ES-I3 (cell line): ENCODE results near the gene ZNF148.

Source experiments
- H3K36me3 ChIP-seq: 2 replicates; pipeline ENCODE4 v1.6.1; 2013; ENCODE audit warnings: mild to moderate bottlenecking, low read length, control low read depth, moderate library complexity; ENCODE audit not compliant: insufficient read depth
- H3K4me1 ChIP-seq: 2 replicates; pipeline ENCODE4 v1.6.1; 2013; ENCODE audit warnings: mild to moderate bottlenecking, control low read depth, low read length; ENCODE audit not compliant: insufficient read depth
- H3K9ac ChIP-seq: 2 replicates; pipeline ENCODE4 v1.6.1; 2013; ENCODE audit warnings: low read depth, mild to moderate bottlenecking, low read length, moderate library complexity
- H3K9me3 ChIP-seq: 2 replicates; pipeline ENCODE4 v1.6.1; 2013; ENCODE audit warnings: mild to moderate bottlenecking, low read length, moderate library complexity; ENCODE audit not compliant: control insufficient read depth, insufficient read depth

Gene ZNF148

DNA sequence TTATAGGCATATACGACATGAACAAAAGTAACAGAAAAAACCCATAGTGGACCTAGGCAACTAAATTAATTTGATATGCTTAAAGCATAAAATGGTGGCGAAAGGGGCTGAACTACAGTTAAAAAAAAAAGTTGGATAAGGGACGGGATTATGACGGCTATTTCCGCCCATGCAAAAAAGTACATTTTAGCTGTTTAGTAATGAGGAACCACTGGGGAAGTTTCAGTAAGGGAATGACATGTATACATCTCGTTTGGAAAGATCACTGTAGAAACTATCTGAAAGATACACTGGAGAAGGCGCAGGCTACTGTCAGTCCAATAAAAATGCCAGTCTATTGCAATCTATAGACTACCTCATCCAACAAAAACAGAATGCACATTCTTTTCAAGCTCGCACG, 65.6 kb downstream of the ZNF148 start:
- H3K36me3 ChIP-seq, result no peaks in the 10 kb centered on the region
- H3K4me1 ChIP-seq, result no peaks in the 10 kb centered on the region
- no peaks in the 10 kb centered on the region for H3K9me3 ChIP-seq
- H3K9ac ChIP-seq, result no peak overlapping the region

DNA sequence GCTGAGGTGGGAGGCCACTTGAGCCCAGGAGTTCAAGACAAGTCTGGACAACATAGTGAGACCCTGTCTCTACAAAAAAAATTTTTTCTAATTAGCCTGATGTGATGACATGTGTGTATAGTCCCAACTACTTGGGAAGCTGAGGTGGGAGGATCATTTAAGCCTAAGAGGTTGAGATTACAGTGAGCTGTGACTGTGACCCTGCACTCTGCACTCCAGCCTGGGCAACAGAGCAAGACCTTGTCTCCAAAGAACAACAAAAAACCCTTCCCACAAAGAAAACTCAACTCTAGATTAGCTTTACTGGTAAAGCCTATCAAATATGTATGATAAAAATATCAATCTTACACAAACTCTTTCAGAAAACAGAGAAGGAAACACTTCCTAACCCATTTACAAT, 68.5 kb downstream of the ZNF148 start:
- H3K9me3 ChIP-seq, result no peaks in the 10 kb centered on the region

DNA sequence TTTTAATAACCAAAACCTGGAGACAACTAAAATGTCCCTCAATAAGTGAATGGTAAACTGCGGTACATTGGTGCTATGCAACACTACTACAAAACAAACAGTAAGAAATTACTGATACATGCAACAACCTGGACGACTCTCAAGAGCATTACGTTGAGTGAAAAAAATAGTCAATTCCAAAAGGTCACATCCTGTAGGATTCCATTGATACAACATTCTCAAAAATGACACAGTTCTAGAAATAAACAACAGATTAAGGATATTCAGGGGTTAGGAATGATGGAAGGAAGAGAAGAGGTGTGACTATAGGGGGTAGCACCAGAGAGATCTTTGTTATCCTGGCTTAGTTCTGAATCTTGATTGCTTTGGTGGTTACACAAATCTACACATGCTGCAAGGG, 72.2 kb downstream of the ZNF148 start:
- no peak overlapping the region for H3K9ac ChIP-seq
- no peaks in the 10 kb centered on the region for H3K9me3 ChIP-seq
- no peaks in the 10 kb centered on the region for H3K36me3 ChIP-seq
- no peaks in the 10 kb centered on the region for H3K4me1 ChIP-seq

More for the DNA sequence above, 68.5 kb downstream of the ZNF148 start:
- Histone ChIP-seq H3K36me3 (no peaks in the 10 kb centered on the region), H3K9ac (no peak overlapping the region), H3K4me1 (no peaks in the 10 kb centered on the region)

DNA sequence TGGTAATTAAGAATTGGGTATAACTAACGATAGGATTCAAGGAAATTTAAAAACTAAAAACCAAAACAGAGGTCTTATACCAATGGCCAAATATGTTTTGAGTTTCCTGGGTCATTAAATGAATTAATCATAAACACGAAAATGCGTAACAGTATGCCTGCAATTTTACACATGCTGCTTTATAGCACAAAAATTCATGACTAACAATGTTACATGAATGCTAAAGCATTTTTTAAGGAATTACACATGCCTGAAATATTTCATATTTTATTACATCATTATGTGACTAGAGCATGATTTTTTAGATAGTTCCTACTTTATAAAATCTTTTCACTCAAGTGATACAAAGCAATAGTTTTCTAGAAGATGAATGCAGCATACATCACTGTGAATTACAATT, 74.7 kb downstream of the ZNF148 start:
- Histone ChIP-seq H3K36me3 (no peaks in the 10 kb centered on the region), H3K4me1 (no peaks in the 10 kb centered on the region), H3K9ac (no peak overlapping the region)

DNA sequence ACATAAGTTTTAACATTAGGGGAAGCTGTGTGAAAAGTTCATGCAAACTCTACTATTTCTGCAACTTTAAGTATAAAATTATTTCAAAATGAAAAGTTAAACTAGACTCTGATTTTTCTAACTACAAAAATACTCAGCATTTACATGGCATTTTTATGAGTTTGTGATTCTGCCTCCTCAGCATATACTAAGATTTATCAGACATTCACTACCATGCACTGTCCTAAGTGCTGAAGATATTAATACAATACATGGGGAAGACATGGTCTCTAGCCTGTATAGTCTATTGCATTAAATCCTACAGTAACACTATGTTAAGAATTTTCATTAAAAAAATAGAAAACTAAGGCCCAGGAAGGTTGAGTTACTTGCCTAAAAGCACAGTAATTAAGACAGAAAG, 80.7 kb downstream of the ZNF148 start:
- H3K36me3 ChIP-seq, result no peaks in the 10 kb centered on the region
- no peak overlapping the region for H3K9ac ChIP-seq
- no peaks in the 10 kb centered on the region for H3K9me3 ChIP-seq
- H3K4me1 ChIP-seq, result no peaks in the 10 kb centered on the region

More for the DNA sequence above, 74.7 kb downstream of the ZNF148 start:
- no peaks in the 10 kb centered on the region for H3K9me3 ChIP-seq

DNA sequence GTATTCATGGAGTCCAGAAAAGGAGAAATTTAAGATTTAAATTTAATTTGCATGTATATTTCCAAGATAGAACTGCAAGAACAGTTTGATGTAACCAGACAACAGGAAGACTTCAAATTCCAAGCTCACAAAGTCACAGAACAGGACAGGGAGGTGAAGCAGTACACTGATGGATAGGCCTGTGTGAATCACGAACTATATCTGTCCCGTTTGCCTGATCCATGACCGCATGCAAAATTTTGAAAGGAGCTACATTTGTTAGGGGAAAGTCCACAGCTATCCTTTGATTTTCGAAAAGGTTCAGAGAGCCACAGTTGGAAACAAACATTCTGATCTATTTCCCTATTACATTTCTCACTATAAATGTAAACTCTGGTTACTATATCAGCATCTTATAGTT, 83.1 kb downstream of the ZNF148 start:
- H3K36me3 ChIP-seq, result no peaks in the 10 kb centered on the region
- H3K9me3 ChIP-seq, result no peaks in the 10 kb centered on the region

DNA sequence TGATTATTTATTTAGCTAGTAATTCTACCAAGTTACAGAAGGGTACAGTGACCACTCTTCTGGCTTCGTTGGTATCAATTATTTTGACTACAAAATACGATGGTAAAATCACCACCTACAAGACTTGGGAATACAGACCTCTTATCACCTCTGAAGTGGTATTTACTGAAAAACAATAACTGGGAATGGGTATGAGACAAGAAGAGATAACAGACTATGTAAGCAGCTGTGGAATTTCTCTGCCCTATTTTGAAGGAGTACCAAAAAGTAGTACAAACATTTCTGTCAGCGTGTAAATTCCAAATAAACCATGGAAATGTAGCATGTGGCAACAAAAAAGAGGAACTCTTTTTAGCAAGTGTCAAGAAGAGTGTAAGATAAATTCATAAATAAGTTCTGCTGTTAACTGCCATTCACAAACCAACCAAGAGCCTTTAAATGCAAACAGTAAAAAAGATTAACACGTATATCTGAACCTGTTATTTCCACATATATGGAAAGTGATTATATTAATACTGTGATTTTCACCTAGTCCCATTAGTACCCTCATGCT, 85.6 kb downstream of the ZNF148 start:
- Histone ChIP-seq H3K36me3 (no peaks in the 10 kb centered on the region), H3K9ac (no peak overlapping the region), H3K9me3 (no peaks in the 10 kb centered on the region), H3K4me1 (no peaks in the 10 kb centered on the region)

More for the DNA sequence above, 83.1 kb downstream of the ZNF148 start:
- Histone ChIP-seq H3K4me1 (no peaks in the 10 kb centered on the region), H3K9ac (no peak overlapping the region)

DNA sequence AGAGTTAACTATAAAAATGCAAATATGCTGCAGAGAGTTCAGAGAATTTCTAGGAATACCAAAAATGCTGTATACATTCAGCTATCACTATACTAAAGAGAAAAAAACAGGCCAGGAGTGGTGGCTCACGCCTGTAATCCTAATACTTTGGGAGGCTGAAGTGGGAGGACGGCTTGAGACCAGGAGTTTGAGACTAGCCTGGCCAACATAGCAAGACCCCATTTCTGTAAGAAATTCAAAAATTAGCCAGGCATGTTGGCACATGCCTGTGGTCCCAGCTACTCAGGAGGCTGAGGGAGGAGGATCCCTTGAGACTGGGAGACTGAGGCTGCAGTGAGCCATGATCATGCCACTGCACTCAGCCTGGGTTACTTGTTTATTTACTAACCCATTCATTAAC, 87.9 kb downstream of the ZNF148 start:
- no peaks in the 10 kb centered on the region for H3K9me3 ChIP-seq
- no peaks in the 10 kb centered on the region for H3K36me3 ChIP-seq
- H3K9ac ChIP-seq, result no peak overlapping the region
- H3K4me1 ChIP-seq, result peaks cover 8% of the 10 kb centered on the region

DNA sequence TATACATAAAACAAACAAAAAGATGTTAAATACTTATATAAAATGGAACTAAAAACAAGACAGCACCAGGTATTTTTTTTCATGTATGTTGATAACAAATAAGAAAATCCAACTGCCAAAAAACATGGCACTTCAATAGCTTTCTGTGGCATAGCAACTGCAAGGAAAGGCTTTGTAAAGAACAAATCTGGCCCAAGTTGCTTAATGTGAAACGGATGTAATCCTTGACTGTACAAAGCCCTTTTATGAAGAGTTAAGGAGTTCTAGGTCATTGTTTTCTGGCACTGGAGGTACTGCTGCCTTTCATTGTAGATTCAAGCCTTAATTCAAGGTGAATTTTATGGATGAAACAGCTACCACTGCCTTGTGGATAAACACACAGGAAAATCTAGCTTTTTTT, 93.7 kb downstream of the ZNF148 start:
- no peaks in the 10 kb centered on the region for H3K36me3 ChIP-seq
- H3K4me1 ChIP-seq, result peaks cover 19% of the 10 kb centered on the region
- H3K9me3 ChIP-seq, result no peaks in the 10 kb centered on the region
- H3K9ac ChIP-seq, result no peak overlapping the region

DNA sequence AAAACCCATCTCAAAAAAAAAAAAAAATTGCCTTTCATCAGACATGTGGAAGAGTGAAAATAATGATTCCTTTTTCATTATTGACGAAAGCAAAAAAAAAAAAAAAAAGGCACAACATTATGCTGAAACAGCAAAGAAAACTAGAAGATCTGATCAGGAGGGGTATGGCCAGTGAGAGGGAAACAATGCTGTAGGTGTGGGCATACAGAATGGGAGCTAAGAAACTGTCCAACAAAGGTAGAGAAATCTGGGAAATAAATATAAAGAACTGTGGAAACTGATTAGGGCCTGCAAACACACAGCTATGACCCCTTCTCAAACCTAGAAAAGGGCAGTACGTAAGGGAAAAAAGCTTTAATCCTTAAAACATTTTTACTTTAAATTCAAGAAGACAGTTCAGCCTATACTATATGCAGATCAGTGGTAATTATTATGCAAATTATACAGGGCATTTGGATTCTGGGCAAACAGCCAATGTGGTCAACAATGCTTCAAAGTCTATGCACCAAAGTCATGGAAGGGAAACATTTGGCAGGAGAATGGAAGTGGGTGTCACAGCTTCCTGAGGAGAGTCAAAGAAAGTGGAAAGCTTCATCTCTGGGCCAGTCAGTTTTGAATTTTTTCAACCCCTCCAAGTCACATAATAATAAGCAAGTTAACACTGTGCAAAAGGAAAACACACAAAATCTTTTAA, 94.3 kb downstream of the ZNF148 start:
- no peaks in the 10 kb centered on the region for H3K36me3 ChIP-seq
- H3K4me1 ChIP-seq, result peaks cover 19% of the 10 kb centered on the region
- H3K9me3 ChIP-seq, result no peaks in the 10 kb centered on the region
- H3K9ac ChIP-seq, result no peak overlapping the region

DNA sequence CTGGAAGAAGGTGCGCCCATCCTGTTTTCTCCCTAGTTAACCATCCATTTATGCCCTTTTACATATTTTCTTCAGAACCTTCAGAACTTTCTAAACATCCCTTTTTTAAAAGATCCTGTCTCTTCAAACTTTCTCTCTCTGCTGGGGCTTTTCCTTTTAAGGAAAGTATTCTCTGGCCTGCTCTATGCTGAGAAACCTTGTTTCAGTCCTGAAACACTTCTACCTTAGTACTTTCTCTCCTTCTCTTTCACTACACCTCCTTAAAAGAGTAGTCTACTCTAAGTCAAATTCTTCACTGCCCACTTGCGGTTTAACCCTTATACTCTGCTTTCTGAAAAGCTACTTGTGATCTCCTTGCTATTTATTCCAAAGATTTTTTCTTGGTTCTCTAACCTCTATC, 97.0 kb downstream of the ZNF148 start:
- H3K9me3 ChIP-seq, result no peaks in the 10 kb centered on the region
- no peaks in the 10 kb centered on the region for H3K36me3 ChIP-seq
- peaks cover 18% of the 10 kb centered on the region for H3K4me1 ChIP-seq
- no peak overlapping the region for H3K9ac ChIP-seq

DNA sequence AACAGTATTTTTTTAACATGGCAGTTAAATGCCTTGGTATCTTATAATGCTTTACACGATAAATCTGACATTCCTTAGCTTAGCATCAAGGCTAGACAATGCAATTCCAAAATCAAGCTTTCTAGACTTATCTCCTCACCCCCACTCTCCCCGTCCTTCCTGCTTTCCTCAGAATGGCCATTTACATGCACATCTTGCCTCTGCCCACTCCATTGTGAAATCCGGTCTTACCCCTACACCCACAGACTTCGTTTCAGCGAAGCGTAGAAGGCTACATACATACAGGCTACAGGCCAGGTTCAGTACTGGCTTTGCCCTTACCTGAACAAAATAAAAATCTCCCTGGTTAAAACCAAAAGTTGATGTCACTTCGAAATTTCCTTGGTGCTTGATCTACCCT, 104.0 kb downstream of the ZNF148 start:
- Histone ChIP-seq H3K4me1 (peaks cover 8% of the 10 kb centered on the region; the same call in 1 of the 2 replicates), H3K9ac (no peak overlapping the region), H3K9me3 (no peaks in the 10 kb centered on the region; the same call in 1 of the 2 replicates), H3K36me3 (no peaks in the 10 kb centered on the region)

DNA sequence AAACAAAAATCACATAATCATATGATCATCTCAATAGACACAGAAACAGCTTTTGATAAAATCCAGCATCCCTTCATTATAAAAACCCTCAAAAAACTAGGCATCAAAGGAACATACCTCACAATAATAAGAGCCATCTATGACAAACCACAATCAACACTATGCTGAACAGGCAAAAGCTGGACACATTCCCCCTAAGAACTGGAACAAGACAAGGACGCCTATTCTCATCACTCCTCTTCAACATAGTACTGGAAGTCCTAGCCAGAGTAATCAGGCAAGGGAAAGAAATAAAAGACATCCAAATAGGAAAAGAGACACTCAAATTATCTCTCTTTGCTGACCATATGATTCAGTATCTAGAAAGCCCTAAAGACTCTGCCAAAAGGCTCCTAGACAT, 107.7 kb downstream of the ZNF148 start:
- Histone ChIP-seq H3K9me3 (no peaks in the 10 kb centered on the region; the same call in 1 of the 2 replicates), H3K36me3 (no peaks in the 10 kb centered on the region), H3K9ac (no peak overlapping the region), H3K4me1 (peaks cover 8% of the 10 kb centered on the region; the same call in 1 of the 2 replicates)

DNA sequence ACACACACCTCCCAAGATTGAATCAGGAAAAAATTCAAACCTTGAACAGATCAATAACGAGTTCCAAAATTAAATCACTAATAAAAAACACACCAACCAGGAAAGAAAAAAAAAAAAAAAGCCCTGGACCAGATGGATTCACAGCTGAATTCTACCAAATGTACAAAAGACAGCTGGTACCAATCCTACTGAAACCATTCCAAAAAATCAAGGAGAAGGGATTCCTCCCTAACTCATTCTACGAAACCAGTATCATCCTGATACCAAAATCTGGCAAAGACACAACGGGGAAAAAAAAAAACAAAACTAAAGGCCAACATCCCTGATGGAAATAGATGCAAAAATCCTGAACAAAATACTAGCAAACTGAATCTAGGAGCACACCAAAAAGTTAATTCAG, 108.2 kb downstream of the ZNF148 start:
- Histone ChIP-seq H3K9me3 (no peaks in the 10 kb centered on the region; the same call in 1 of the 2 replicates), H3K4me1 (peaks cover 8% of the 10 kb centered on the region; the same call in 1 of the 2 replicates), H3K36me3 (no peaks in the 10 kb centered on the region), H3K9ac (no peak overlapping the region)

DNA sequence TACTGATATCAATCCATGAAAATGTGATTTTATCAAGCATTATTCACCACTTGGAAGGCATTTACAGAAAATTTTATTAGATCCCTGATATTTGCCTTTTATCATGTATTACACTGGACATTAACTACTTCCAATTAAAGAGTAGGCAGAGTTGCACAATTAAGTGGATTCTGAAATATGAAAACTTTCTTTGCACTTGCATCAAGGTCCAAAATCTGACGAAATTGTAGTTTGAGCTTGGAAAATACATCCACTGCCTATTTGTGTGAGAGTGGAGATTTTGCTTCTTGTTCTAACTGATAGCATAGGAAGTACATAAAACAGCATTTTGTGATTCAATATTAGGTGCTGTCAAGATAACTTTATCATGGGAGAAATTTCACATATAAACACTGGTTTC, 113.0 kb downstream of the ZNF148 start:
- Histone ChIP-seq H3K4me1 (no peaks in the 10 kb centered on the region), H3K36me3 (no peaks in the 10 kb centered on the region), H3K9me3 (no peaks in the 10 kb centered on the region), H3K9ac (no peak overlapping the region)
